Pancreas (tissue), 10 donors: ENCODE results near the gene ANP32B. TPM values are rescaled to one million over a fixed set of nuclear protein-coding genes. Genes with fewer than 3 reads are reported as not detected.

Source experiments
- ATAC-seq, 4 donors: fragments of 200-7000 bp; cut with Tn5 transposase; one replicate each; pipeline versions ENCODE4 v1.8.0 to v1.9.1; 2020; ENCODE audit warnings: mild to moderate bottlenecking in 4 of 4, moderate library complexity in 4 of 4
- DNase-seq, 6 donors: peaks; one replicate each; pipeline ENCODE4 v3.0.0-alpha.2; 2020
- FAIRE-seq: peaks from 2 replicates; lab custom pipeline; 2012; peaks lifted over from hg19 to GRCh38; lab: Jason Lieb, UNC
- H3K27ac ChIP-seq, 4 donors: fragments of 200-600 bp; sonication (generic); 1 replicate in 3 of 4; 2 replicates in 1 of 4; pipeline versions ENCODE4 v1.5.0 to v1.8.0; 2020
- H3K27me3 ChIP-seq, 4 donors: fragments of 200-600 bp; one replicate each; pipeline ENCODE4 v1.8.0; 2021
- H3K36me3 ChIP-seq, 3 donors: fragments of 200-600 bp; sonication (generic) in 1 of 3; one replicate each; pipeline versions ENCODE4 v1.5.0 to v1.8.0; 2020 to 2021
- H3K4me1 ChIP-seq, 3 donors: fragments of 200-600 bp; one replicate each; pipeline ENCODE4 v1.8.0; 2021
- H3K4me3 ChIP-seq, 4 donors: fragments of 200-600 bp; sonication (generic) in 2 of 4; one replicate each; pipeline versions ENCODE4 v1.5.0 to v1.8.0; 2020 to 2021
- H3K9me3 ChIP-seq, 4 donors: fragments of 200-600 bp; one replicate each; pipeline ENCODE4 v1.8.0; 2021
- CTCF ChIP-seq, 4 donors: fragments of 200-600 bp; sonication (generic) in 3 of 4; IDR thresholded peaks; one replicate each; pipeline versions ENCODE4 v1.5.0 to v1.8.0; 2021; ENCODE audit warnings: antibody characterized with exemption in 4 of 4
- WGBS, 2 donors: extraction: QIAGEN DNeasy Blood & Tissue Kit; methylation state at CpG; one replicate each; pipeline ENCODE4 v1.1.7; 2013; 5-methylcytosine and 5-hydroxymethylcytosine counted together
- intact Hi-C, 3 donors: fragments of 100-400 bp; cut with DNase I; formaldehyde crosslinking; loops; one replicate each; pipeline versions ENCODE4 v1.11.1 to v1.14.2; 2022
- polyA plus RNA-seq, 2 donors: library from polyadenylated mRNA; stranded (reverse); fragments of 200-250 nt; gene quantifications; one replicate each; pipeline ENCODE4 v1.2.3, GENCODE V29; 2013
- total RNA-seq, 6 donors: library from RNA; stranded (reverse); fragmentation: NEBNext Ultra II Directional in 4 of 6; extraction: Animal tissue kit (Norgen Biotek cat#: 25700) in 4 of 6; gene quantifications; one replicate each; pipeline versions ENCODE4 v1.2.1 to v1.2.4, GENCODE V29; 2021 to 2023
- donor health status: healthy with polysubstance abuse.
- donor health status: DM: no; HTN: no; CAD: no; lungs with moderate emphysema.
- donor health status: DM: no; HTN: no; CAD: no.
- donor health status: control.
- donor health status: control.
- donor health status: Bipolar disorder and iron deficiency.
- donor health status: DM: yes; HTN: yes; CAD: no.
- donor health status: DM: no; HTN: no; CAD: no.
- donor health status: DM: no; HTN: no; CAD: no.
- donor health status: DM: yes; HTN: yes; CAD: no.

Gene ANP32B
- total and polyA plus RNA-seq, 8 donors: 48.8 to 89.3 (median 71.1) TPM

GRCh38 chr9:97983589-97984187, 547 bp downstream of the ANP32B start:
- Histone ChIP-seq H3K27me3 (no peaks in the 10 kb centered on the region), H3K27ac (peak overlapping the region; percentile 88 to 95 (median 92)), H3K9me3 (no peaks in the 10 kb centered on the region), H3K36me3 (no peaks in the 10 kb centered on the region), H3K4me3 (peak overlapping the region; percentile 82 to 96 (median 95)), H3K4me1 (peaks cover 17 to 20% (median 20%) of the 10 kb centered on the region in 3 donors)
- no peak for FAIRE-seq
- no peak for TF ChIP-seq CTCF (IDR thresholded peaks at IDR 0.05)
- 1% methylated on average over 39 to 70 of the region's 70 CpGs for WGBS, 2 donors
- DNase-seq: peak in 4 of 6 donors; percentile 60 to 82 (median 71)
- peak; percentile 38 to 59 (median 52) for ATAC-seq
- intact Hi-C loops: no loop called here

GRCh38 chr9:97984188-97985057, 1.3 kb downstream of the ANP32B start:
- FAIRE-seq (no peak), ATAC-seq (peak; percentile 22 to 59 (median 38)), DNase-seq (peak; percentile 75 to 91 (median 88))
- H3K36me3 ChIP-seq: no peaks in the 10 kb centered on the region
- intact Hi-C loops: no loop called here
- peaks cover 20 to 23% (median 21%) of the 10 kb centered on the region in 3 donors for H3K4me1 ChIP-seq
- TF ChIP-seq CTCF (IDR thresholded peaks at IDR 0.05): no peak
- H3K4me3 ChIP-seq: peak overlapping the region; percentile 82 to 96 (median 95)
- H3K9me3 ChIP-seq: no peaks in the 10 kb centered on the region
- 1% methylated on average over 55 to 116 of the region's 116 CpGs for WGBS, 2 donors
- peak overlapping the region; percentile 88 to 95 (median 92) for H3K27ac ChIP-seq
- H3K27me3 ChIP-seq: no peaks in the 10 kb centered on the region

- no peaks in the 10 kb centered on the region for H3K9me3 ChIP-seq
- DNase-seq (peak in 1 of 6 donors; percentile 67), FAIRE-seq (no peak), ATAC-seq (peak in 2 of 4 donors; percentile 1 to 4)
- intact Hi-C loops: no loop called here
- peak overlapping the region in 3 of 4 donors; percentile 90 to 95 (median 94) for H3K27ac ChIP-seq
- H3K27me3 ChIP-seq: no peaks in the 10 kb centered on the region
- no peak for TF ChIP-seq CTCF (IDR thresholded peaks at IDR 0.05)
- H3K36me3 ChIP-seq: no peaks in the 10 kb centered on the region
- peak overlapping the region; percentile 82 to 96 (median 95) for H3K4me3 ChIP-seq
- peaks cover 20 to 29% (median 21%) of the 10 kb centered on the region in 3 donors for H3K4me1 ChIP-seq
- 21 to 23% methylated on average over 57 to 59 of the region's 59 CpGs for WGBS, 2 donors
Observed at GRCh38 chr9:97985058-97985861, 2.1 kb downstream of the ANP32B start.

GRCh38 chr9:97987487-97987886, 4.3 kb downstream of the ANP32B start:
- no peak for FAIRE-seq
- Histone ChIP-seq H3K4me3 (no peak overlapping the region), H3K4me1 (peaks cover 20 to 29% (median 24%) of the 10 kb centered on the region in 3 donors), H3K27me3 (no peaks in the 10 kb centered on the region), H3K36me3 (no peaks in the 10 kb centered on the region), H3K27ac (no peak overlapping the region), H3K9me3 (no peaks in the 10 kb centered on the region)
- no peak for DNase-seq
- TF ChIP-seq CTCF (IDR thresholded peaks at IDR 0.05): no peak
- no peak for ATAC-seq
- 82 to 89% methylated on average over 5 of the region's 5 CpGs for WGBS, 2 donors
- intact Hi-C loops: no loop called here
